Prostate gland (tissue), 2 donors: ENCODE results near the gene UBE2D2. TPM values are rescaled to one million over a fixed set of nuclear protein-coding genes. Genes with fewer than 3 reads are reported as not detected.
A peak's percentile ranks its signal among the peaks of the same experiment; 100 is the strongest.
"Not testable (repeated sequence)": the region's sequence is repeated elsewhere in the genome, so short reads cannot be mapped to it uniquely, and the experiment has no call there.

Source experiments
- DNase-seq: peaks from one replicate; pipeline ENCODE4 v3.0.0-alpha.2; 2019; ENCODE audit warnings: low spot score
- H3K27ac ChIP-seq, 2 donors: fragments of 200-600 bp; sonication (generic); 2 replicates each; pipeline ENCODE4 v1.5.1; 2017 to 2019
- H3K27me3 ChIP-seq: fragments of 200-600 bp; sonication (generic); replicated peaks from 2 replicates; pipeline ENCODE4 v1.5.1; 2019; ENCODE audit not compliant: insufficient read depth
- H3K36me3 ChIP-seq, 2 donors: fragments of 200-600 bp; sonication (generic); 1 replicate in 1 of 2; 2 replicates in 1 of 2; pipeline versions ENCODE4 v1.5.1 to v1.8.1; 2017 to 2019
- H3K4me1 ChIP-seq: fragments of 200-600 bp; sonication (generic); replicated peaks from 2 replicates; pipeline ENCODE4 v1.5.1; 2019
- H3K4me3 ChIP-seq, 2 donors: fragments of 200-600 bp; sonication (generic); 2 replicates each; pipeline ENCODE4 v1.5.1; 2017 to 2019
- H3K9me3 ChIP-seq: fragments of 200-600 bp; sonication (generic); 2 replicates; pipeline ENCODE4 v1.5.1; 2017
- CTCF ChIP-seq, 4 experiments: fragments of 200-600 bp in 2 of 4; fragments of 450-650 bp in 2 of 4; sonication (generic) in 2 of 4; IDR thresholded peaks; 1 replicate in 3 of 4; 2 replicates in 1 of 4; pipeline ENCODE4 v1.5.1; 2016 to 2019; ENCODE audit warnings: antibody characterized with exemption in 4 of 4, mild to moderate bottlenecking in 2 of 4, moderate library complexity in 2 of 4
- POLR2A ChIP-seq: fragments of 450-650 bp; IDR thresholded peaks from one replicate; pipeline ENCODE4 v1.6.1; 2016; ENCODE audit warnings: antibody characterized with exemption, mild to moderate bottlenecking
- POLR2AphosphoS5 ChIP-seq: sonication (generic); formaldehyde crosslinking; IDR thresholded peaks from one replicate; pipeline ENCODE4 v1.6.1; 2017; ENCODE audit warnings: antibody characterized with exemption
- WGBS: methylation state at CpG from one replicate; pipeline ENCODE4 v1.1.5; 2018; 5-methylcytosine and 5-hydroxymethylcytosine counted together
- intact Hi-C: fragments of 100-400 bp; cut with DNase I; formaldehyde crosslinking; loops from one replicate; pipeline ENCODE4 v1.14.2; 2022
- total RNA-seq, 2 donors: library from RNA; depleted of rRNA; stranded (reverse); fragments of >200 nt; gene quantifications; one replicate each; pipeline ENCODE4 v1.1.0, GENCODE V29; 2016

Gene UBE2D2
- 10 to 100 TPM; 90.3 to 96.3 TPM for total RNA-seq

- Histone ChIP-seq H3K4me3 (peak within 1 kb of the TSS; percentile 72 to 94), H3K4me1 (no peaks in the 10 kb centered on the region), H3K27ac (peak within 1 kb of the TSS; percentile 97), H3K9me3 (no peaks in the 10 kb centered on the region), H3K27me3 (no peaks in the 10 kb centered on the region), H3K36me3 (no peaks in the 10 kb centered on the region)
- DNase-seq: peak; percentile 96
- WGBS: under 1% methylated on average over 81 of the region's 89 CpGs
- intact Hi-C loops: loop anchor here (10.0 kb wide), 1 partner anchor 806 kb away; the partner anchor contains the start of gene CTNNA1
- TF ChIP-seq POLR2A: peak; percentile 85
- TF ChIP-seq CTCF (IDR thresholded peaks at IDR 0.05): peak in 1 of 4 experiments; percentile 13
- TF ChIP-seq POLR2AphosphoS5: peak; percentile 80
Observed at GRCh38 chr5:139560752-139561654, at the start of gene UBE2D2. UBE2D2 (plus strand) TSS chr5:139561339; CDS start chr5:139561792, 453 bp downstream.

DNA sequence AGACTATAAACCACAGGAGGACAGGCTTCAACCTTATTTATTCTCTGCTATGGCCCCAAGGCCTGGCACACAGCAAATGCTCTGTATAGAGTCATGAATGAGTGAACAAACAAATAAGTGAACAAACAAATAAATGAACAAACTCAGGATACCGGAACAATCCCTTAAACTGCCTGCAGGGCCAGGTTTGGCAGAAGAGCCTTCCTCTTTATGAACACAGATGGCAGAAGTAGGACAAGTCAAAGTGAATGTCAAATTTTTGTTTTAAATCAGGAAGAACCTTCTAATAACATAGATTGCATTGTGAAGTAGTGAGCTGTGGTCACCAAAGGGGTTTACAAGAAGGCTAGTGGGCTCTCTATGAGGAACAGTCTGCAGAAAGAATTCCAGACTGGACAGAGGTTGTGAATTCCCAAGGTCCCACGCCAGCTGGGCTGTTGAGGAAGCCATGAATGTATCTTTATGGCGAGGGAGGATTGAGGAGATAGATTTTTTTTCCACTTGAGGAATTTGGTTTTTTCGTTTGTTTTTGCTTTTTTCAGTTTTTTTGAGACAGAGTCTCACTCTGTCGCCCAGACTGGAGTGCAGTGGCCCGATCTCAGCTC lies 48.3 kb upstream of the UBE2D2 start:
- 89% methylated on average over 6 of the region's 6 CpGs for WGBS
- H3K9me3 ChIP-seq: no peaks in the 10 kb centered on the region
- H3K4me1 ChIP-seq: no peaks in the 10 kb centered on the region
- no peaks in the 10 kb centered on the region for H3K36me3 ChIP-seq
- H3K4me3 ChIP-seq: no peak overlapping the region
- no peak overlapping the region for H3K27ac ChIP-seq
- no peak for TF ChIP-seq POLR2AphosphoS5
- TF ChIP-seq POLR2A: no peak
- no peak for TF ChIP-seq CTCF (IDR thresholded peaks at IDR 0.05)
- DNase-seq: no peak
- H3K27me3 ChIP-seq: no peaks in the 10 kb centered on the region
- intact Hi-C loops: loop anchor here (5.0 kb wide), 1 partner anchor 91 kb away; no protein-coding TSS in a partner anchor

GRCh38 chr5:139513434-139513833 lies 47.7 kb upstream of the UBE2D2 start:
- not testable (repeated sequence) for H3K36me3 ChIP-seq, H3K4me1 ChIP-seq, H3K4me3 ChIP-seq, H3K27ac ChIP-seq, H3K9me3 ChIP-seq, H3K27me3 ChIP-seq
- 75% methylated on average over 5 of the region's 5 CpGs for WGBS
- intact Hi-C loops: loop anchor here (5.0 kb wide), 1 partner anchor 91 kb away; no protein-coding TSS in a partner anchor
- TF ChIP-seq POLR2AphosphoS5 (peak; percentile 66), CTCF (IDR thresholded peaks at IDR 0.05) (peak in 3 of 4 experiments; percentile 73 to 81 (median 77))
- DNase-seq: peak; percentile 76

DNA sequence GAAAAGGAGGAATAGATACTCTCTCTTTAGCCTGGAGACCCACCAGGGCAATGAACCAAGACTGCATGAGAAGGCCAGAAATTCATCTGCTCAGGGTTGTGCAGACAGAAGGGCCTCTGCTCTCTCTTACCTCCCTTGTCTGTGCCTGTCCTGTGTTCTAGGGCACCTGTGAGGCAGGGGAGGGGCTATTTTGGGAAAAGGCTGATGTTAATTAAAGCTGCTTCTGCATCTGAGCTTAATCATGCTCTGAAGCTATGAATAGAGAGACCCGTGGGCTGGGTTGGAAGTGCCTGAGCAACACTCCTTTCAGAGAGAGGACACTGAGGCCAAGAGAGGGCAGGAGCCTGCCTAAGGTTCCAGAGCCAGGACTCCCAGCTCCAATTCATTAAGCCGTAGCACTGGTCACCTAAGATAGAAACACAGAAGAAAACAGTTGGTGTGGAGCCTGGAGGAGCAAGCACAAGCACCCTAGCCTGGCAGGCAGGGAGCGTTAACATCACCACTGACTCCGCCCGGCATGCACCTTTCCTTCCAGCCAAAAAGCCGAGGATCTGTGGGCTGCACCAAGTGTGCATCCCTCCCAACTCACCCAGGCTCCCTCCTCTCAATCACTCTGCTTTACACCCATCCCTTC lies 47.2 kb upstream of the UBE2D2 start:
- WGBS: 78% methylated on average over 6 of the region's 6 CpGs
- no peak overlapping the region for H3K27ac ChIP-seq
- H3K27me3 ChIP-seq: no peaks in the 10 kb centered on the region
- H3K9me3 ChIP-seq: no peaks in the 10 kb centered on the region
- H3K4me3 ChIP-seq: no peak overlapping the region
- intact Hi-C loops: loop anchor here (5.0 kb wide), 1 partner anchor 92 kb away; no protein-coding TSS in a partner anchor
- no peaks in the 10 kb centered on the region for H3K36me3 ChIP-seq
- no peak for TF ChIP-seq POLR2AphosphoS5
- TF ChIP-seq POLR2A: no peak
- TF ChIP-seq CTCF (IDR thresholded peaks at IDR 0.05): no peak
- no peaks in the 10 kb centered on the region for H3K4me1 ChIP-seq
- no peak for DNase-seq
